H1 (cell line): ENCODE results near the gene OR4E1. TPM values are rescaled to one million over a fixed set of nuclear protein-coding genes. Genes with fewer than 3 reads are reported as not detected.

Source experiments
- CBX5 ChIP-seq: fragments of 300-800, 300-1000 bp; sonication (generic); IDR thresholded peaks from 2 replicates; pipeline ENCODE4 v1.7.1; 2016; ENCODE audit warnings: antibody characterized with exemption, low read length, low read depth
- CREB1 ChIP-seq: IDR thresholded peaks from 2 replicates; pipeline ENCODE4 v1.6.1; 2012; ENCODE audit warnings: inconsistent platforms
- EGR1 ChIP-seq: IDR thresholded peaks from 2 replicates; pipeline ENCODE4 v1.6.1; 2011; ENCODE audit warnings: low read depth, low read length, borderline replicate concordance
- JUND ChIP-seq: IDR thresholded peaks from 2 replicates; pipeline ENCODE4 v1.6.1; 2011; ENCODE audit warnings: mild to moderate bottlenecking, improper control_type of control experiment, low read length
- SIX5 ChIP-seq: IDR thresholded peaks from 2 replicates; pipeline ENCODE4 v1.6.1; 2011; ENCODE audit warnings: mild to moderate bottlenecking, low read depth, low read length
- TEAD4 ChIP-seq: IDR thresholded peaks from 2 replicates; pipeline ENCODE4 v1.6.1; 2012; ENCODE audit warnings: low read depth, low read length, inconsistent platforms, mixed read lengths
- polyA plus RNA-seq, 7 experiments: library from polyadenylated mRNA; depleted of rRNA in 3 of 7; stranded (reverse) in 5 of 7; unstranded in 2 of 7; fragments of >200 nt in 5 of 7; fragments of 200-250 nt in 2 of 7; gene quantifications; 1 replicate in 5 of 7; 2 replicates in 1 of 7; 4 replicates in 1 of 7; pipeline versions ENCODE4 v1.2.1 to v1.2.3, GENCODE V29; 2011 to 2013; ENCODE audit warnings: missing spikeins in 2 of 7, mixed read lengths in 2 of 7
- total RNA-seq: library from RNA; stranded (reverse); fragmentation: NEBNext Ultra II Directional; extraction: Animal tissue kit (Norgen Biotek cat#: 25700); gene quantifications from 2 replicates; pipeline ENCODE4 v1.2.1, GENCODE V29; 2021
- TF ChIP-seq, protein P1 (sequence below): fragments of 300-600 bp; sonication (generic); IDR thresholded peaks from 2 replicates; pipeline ENCODE4 v1.7.1; 2012; ENCODE audit warnings: low read length, moderate library complexity, mild to moderate bottlenecking, inconsistent platforms; ENCODE audit not compliant: insufficient replicate concordance
- TF ChIP-seq, protein P2 (sequence below), 3 experiments: IDR thresholded peaks; 1 replicate in 2 of 3; 2 replicates in 1 of 3; pipeline versions ENCODE4 v1.5.1 to v1.6.1; 2011; ENCODE audit warnings: low read length in 3 of 3, mild to moderate bottlenecking in 3 of 3, inconsistent platforms in 2 of 3, low read depth in 1 of 3, moderate library complexity in 1 of 3; ENCODE audit not compliant: insufficient read depth in 1 of 3; ENCODE audit errors: control extremely low read depth in 1 of 3

Gene OR4E1
- total and polyA plus RNA-seq, 2 of the 8 experiments (the other 6 are each of a cell fraction or from before 2014, with no cell fraction given) = not detected

DNA sequence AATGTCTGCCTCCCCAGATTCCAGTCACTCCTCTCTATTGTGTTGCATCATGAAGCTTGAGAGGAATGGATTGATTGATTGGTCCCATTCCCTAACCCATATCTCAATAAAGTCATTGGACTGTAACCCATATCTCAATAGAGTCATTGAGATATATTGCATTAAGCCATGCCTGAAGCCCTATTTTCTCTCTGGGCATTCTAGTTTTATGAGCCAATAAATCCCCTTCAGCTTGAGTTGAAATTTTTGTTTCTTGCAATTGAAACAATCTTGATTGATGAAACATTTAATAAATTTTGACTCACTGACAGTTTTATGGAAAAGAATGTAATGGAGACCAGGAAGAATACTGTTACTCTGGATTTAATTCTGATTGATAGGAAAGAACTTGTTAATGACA is 20.8 kb upstream of the OR4E1 start (continued):
- TF ChIP-seq, protein P1, sequence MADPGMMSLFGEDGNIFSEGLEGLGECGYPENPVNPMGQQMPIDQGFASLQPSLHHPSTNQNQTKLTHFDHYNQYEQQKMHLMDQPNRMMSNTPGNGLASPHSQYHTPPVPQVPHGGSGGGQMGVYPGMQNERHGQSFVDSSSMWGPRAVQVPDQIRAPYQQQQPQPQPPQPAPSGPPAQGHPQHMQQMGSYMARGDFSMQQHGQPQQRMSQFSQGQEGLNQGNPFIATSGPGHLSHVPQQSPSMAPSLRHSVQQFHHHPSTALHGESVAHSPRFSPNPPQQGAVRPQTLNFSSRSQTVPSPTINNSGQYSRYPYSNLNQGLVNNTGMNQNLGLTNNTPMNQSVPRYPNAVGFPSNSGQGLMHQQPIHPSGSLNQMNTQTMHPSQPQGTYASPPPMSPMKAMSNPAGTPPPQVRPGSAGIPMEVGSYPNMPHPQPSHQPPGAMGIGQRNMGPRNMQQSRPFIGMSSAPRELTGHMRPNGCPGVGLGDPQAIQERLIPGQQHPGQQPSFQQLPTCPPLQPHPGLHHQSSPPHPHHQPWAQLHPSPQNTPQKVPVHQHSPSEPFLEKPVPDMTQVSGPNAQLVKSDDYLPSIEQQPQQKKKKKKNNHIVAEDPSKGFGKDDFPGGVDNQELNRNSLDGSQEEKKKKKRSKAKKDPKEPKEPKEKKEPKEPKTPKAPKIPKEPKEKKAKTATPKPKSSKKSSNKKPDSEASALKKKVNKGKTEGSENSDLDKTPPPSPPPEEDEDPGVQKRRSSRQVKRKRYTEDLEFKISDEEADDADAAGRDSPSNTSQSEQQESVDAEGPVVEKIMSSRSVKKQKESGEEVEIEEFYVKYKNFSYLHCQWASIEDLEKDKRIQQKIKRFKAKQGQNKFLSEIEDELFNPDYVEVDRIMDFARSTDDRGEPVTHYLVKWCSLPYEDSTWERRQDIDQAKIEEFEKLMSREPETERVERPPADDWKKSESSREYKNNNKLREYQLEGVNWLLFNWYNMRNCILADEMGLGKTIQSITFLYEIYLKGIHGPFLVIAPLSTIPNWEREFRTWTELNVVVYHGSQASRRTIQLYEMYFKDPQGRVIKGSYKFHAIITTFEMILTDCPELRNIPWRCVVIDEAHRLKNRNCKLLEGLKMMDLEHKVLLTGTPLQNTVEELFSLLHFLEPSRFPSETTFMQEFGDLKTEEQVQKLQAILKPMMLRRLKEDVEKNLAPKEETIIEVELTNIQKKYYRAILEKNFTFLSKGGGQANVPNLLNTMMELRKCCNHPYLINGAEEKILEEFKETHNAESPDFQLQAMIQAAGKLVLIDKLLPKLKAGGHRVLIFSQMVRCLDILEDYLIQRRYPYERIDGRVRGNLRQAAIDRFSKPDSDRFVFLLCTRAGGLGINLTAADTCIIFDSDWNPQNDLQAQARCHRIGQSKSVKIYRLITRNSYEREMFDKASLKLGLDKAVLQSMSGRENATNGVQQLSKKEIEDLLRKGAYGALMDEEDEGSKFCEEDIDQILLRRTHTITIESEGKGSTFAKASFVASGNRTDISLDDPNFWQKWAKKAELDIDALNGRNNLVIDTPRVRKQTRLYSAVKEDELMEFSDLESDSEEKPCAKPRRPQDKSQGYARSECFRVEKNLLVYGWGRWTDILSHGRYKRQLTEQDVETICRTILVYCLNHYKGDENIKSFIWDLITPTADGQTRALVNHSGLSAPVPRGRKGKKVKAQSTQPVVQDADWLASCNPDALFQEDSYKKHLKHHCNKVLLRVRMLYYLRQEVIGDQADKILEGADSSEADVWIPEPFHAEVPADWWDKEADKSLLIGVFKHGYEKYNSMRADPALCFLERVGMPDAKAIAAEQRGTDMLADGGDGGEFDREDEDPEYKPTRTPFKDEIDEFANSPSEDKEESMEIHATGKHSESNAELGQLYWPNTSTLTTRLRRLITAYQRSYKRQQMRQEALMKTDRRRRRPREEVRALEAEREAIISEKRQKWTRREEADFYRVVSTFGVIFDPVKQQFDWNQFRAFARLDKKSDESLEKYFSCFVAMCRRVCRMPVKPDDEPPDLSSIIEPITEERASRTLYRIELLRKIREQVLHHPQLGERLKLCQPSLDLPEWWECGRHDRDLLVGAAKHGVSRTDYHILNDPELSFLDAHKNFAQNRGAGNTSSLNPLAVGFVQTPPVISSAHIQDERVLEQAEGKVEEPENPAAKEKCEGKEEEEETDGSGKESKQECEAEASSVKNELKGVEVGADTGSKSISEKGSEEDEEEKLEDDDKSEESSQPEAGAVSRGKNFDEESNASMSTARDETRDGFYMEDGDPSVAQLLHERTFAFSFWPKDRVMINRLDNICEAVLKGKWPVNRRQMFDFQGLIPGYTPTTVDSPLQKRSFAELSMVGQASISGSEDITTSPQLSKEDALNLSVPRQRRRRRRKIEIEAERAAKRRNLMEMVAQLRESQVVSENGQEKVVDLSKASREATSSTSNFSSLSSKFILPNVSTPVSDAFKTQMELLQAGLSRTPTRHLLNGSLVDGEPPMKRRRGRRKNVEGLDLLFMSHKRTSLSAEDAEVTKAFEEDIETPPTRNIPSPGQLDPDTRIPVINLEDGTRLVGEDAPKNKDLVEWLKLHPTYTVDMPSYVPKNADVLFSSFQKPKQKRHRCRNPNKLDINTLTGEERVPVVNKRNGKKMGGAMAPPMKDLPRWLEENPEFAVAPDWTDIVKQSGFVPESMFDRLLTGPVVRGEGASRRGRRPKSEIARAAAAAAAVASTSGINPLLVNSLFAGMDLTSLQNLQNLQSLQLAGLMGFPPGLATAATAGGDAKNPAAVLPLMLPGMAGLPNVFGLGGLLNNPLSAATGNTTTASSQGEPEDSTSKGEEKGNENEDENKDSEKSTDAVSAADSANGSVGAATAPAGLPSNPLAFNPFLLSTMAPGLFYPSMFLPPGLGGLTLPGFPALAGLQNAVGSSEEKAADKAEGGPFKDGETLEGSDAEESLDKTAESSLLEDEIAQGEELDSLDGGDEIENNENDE = no peak
- TF ChIP-seq, protein P2, sequence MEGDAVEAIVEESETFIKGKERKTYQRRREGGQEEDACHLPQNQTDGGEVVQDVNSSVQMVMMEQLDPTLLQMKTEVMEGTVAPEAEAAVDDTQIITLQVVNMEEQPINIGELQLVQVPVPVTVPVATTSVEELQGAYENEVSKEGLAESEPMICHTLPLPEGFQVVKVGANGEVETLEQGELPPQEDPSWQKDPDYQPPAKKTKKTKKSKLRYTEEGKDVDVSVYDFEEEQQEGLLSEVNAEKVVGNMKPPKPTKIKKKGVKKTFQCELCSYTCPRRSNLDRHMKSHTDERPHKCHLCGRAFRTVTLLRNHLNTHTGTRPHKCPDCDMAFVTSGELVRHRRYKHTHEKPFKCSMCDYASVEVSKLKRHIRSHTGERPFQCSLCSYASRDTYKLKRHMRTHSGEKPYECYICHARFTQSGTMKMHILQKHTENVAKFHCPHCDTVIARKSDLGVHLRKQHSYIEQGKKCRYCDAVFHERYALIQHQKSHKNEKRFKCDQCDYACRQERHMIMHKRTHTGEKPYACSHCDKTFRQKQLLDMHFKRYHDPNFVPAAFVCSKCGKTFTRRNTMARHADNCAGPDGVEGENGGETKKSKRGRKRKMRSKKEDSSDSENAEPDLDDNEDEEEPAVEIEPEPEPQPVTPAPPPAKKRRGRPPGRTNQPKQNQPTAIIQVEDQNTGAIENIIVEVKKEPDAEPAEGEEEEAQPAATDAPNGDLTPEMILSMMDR (IDR thresholded peaks at IDR 0.05; ENCODE audit: control extremely low read depth in 1 of 3, insufficient read depth in 1 of 3, low read depth in 1 of 3, low read length in 3 of 3) = no peak
- TF ChIP-seq CBX5 (no peak), EGR1 (no peak), JUND (no peak), TEAD4 (no peak), SIX5 (no peak), CREB1 (no peak)
- TF ChIP-seq, all 59 proteins: peak for 0
